Measurements from ENCODE around the gene SAPCD1. TPM values are rescaled to one million over a fixed set of nuclear protein-coding genes. Genes with fewer than 3 reads are reported as not detected.
"Not testable (repeated sequence)": the region's sequence is repeated elsewhere in the genome, so short reads cannot be mapped to it uniquely, and the experiment has no call there.

Gene SAPCD1
- total RNA-seq, 4 donors from 2014 or later, result 0.83 TPM; not detected in 3

DNA sequence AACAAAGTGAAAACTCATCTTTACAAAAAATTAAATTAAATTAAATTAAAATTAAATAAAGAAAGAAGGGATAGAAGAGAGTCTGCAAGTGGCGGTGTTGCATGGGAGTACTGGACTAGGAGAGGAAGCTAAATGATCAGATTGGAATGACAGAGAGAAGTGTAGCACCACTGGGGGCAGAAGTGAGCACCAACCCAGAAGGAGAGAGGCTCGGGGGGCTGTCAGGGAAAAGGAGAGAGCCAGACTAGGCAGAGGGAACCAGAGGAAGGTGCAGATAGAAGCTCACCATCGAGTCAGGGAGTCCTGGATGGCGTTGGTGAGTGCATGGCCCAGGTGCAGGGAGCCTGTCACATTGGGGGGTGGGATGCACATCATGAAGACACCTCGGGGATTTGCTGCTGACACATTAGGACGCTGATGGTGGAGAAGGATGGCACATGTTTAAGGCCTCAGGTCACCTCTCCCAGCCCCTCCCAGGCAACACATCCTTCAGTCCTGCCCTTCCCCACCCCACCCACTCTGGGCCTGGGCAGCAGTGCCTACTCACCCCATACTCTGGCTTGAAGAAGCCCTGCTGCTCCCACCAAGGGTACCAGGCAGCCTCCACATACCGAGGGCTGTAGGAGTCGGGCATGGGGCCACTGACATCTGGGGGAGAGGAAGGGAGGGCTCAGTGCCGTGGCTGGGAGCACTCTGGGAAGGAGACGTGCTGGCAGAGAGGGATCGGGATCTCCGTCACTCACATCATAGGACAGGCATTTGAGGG lies 29.1 kb downstream of the SAPCD1 start:
- DNase-seq (ENCODE audit: extremely low spot score), result no peak
- intact Hi-C loops (cut with DNase I), result loop anchor here (5.0 kb wide), 1 partner anchor 41 kb away; no protein-coding TSS in a partner anchor
- Histone ChIP-seq H3K27me3 (no peaks in the 10 kb centered on the region), H3K36me3 (peaks cover 13 to 57% (median 35%) of the 10 kb centered on the region in 4 donors), H3K9me3 (no peaks in the 10 kb centered on the region), H3K4me1 (peaks cover 13 to 34% (median 29%) of the 10 kb centered on the region in 4 donors), H3K4me3 (no peak overlapping the region), H3K27ac (replicated peaks in 1 of 4) (no peak overlapping the region)
- no peak for TF ChIP-seq POLR2A (IDR thresholded peaks at IDR 0.05; ENCODE audit: low read depth)
- TF ChIP-seq CTCF (IDR thresholded peaks at IDR 0.05), result peak; percentile 44 to 62 (median 46)
- 66% methylated on average over 12 of the region's 12 CpGs for WGBS

DNA sequence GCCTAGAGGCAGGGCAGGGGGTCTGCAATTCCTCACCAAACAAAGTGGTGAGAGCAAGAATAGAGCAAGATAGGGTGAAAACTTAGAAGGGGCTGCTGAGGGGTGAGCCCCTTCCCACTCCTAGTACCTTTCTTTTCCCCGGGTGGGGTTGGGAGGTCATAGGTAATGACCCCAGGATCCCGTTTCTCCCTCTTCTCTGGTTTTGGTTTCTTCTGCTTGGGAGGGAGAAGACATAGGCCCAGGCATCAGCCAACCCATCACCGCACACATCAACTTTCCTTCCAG lies 29.6 kb downstream of the SAPCD1 start:
- Histone ChIP-seq H3K27ac (replicated peaks in 1 of 4) (no peak overlapping the region), H3K36me3 (peaks cover 13 to 55% (median 33%) of the 10 kb centered on the region in 4 donors), H3K4me3 (no peak overlapping the region), H3K4me1 (peaks cover 13 to 34% (median 29%) of the 10 kb centered on the region in 4 donors), H3K9me3 (no peaks in the 10 kb centered on the region), H3K27me3 (no peaks in the 10 kb centered on the region)
- intact Hi-C loops (cut with DNase I), result loop anchor here (5.0 kb wide), 1 partner anchor 40 kb away; no protein-coding TSS in a partner anchor
- no peak for TF ChIP-seq CTCF (IDR thresholded peaks at IDR 0.05)
- TF ChIP-seq POLR2A (IDR thresholded peaks at IDR 0.05; ENCODE audit: low read depth), result no peak
- no peak for DNase-seq (ENCODE audit: extremely low spot score)
- 81% methylated on average over 3 of the region's 3 CpGs for WGBS

GRCh38 chr6:31792761-31793171 lies 30.3 kb downstream of the SAPCD1 start:
- TF ChIP-seq POLR2A (IDR thresholded peaks at IDR 0.05; ENCODE audit: low read depth) (no peak), POLR2AphosphoS5 (IDR thresholded peaks at IDR 0.05) (no peak), CTCF (IDR thresholded peaks at IDR 0.05) (no peak), EP300 (IDR thresholded peaks at IDR 0.05) (no peak)
- H3K27ac ChIP-seq (replicated peaks in 1 of 4), result peak overlapping the region in 1 of 4 donors; percentile 22
- intact Hi-C loops (cut with DNase I), result loop anchor here (5.0 kb wide), 1 partner anchor 40 kb away; no protein-coding TSS in a partner anchor
- no peaks in the 10 kb centered on the region for H3K9me3 ChIP-seq
- H3K4me3 ChIP-seq, result no peak overlapping the region
- WGBS, result 89% methylated on average over 9 of the region's 12 CpGs
- H3K36me3 ChIP-seq, result peaks cover 13 to 55% (median 32%) of the 10 kb centered on the region in 4 donors
- no peak for DNase-seq (ENCODE audit: extremely low spot score)
- H3K27me3 ChIP-seq, result no peaks in the 10 kb centered on the region
- peaks cover 13 to 34% (median 29%) of the 10 kb centered on the region in 4 donors for H3K4me1 ChIP-seq

- not testable (repeated sequence) for H3K9me3 ChIP-seq; DNase-seq (ENCODE audit: extremely low spot score); H3K27me3 ChIP-seq
- peaks cover 13 to 50% (median 32%) of the 10 kb centered on the region in 4 donors for H3K36me3 ChIP-seq
- peaks cover 13 to 34% (median 29%) of the 10 kb centered on the region in 4 donors for H3K4me1 ChIP-seq
- peak overlapping the region; percentile 92 to 99 (median 95) for H3K27ac ChIP-seq (replicated peaks in 1 of 4)
- intact Hi-C loops (cut with DNase I), result loop anchor here (5.0 kb wide), 1 partner anchor 38 kb away; no protein-coding TSS in a partner anchor
- WGBS, result 92% methylated on average over 6 of the region's 6 CpGs
- peak overlapping the region in 2 of 4 donors; percentile 93 for H3K4me3 ChIP-seq
These were observed 31.4 kb downstream of the SAPCD1 start for GRCh38 chr6:31793927-31794245.

GRCh38 chr6:31794294-31794865 lies 31.9 kb downstream of the SAPCD1 start:
- WGBS, result 26% methylated on average over 7 of the region's 7 CpGs
- peaks cover 13 to 47% (median 29%) of the 10 kb centered on the region in 4 donors for H3K36me3 ChIP-seq

More at GRCh38 chr6:31794294-31794865, 31.9 kb downstream of the SAPCD1 start:
- Histone ChIP-seq H3K9me3 (no peaks in the 10 kb centered on the region), H3K4me1 (peaks cover 13 to 34% (median 29%) of the 10 kb centered on the region in 4 donors), H3K4me3 (peak overlapping the region; percentile 92 to 93 (median 93)), H3K27ac (replicated peaks in 1 of 4) (peak overlapping the region; percentile 92 to 99 (median 95)), H3K27me3 (no peaks in the 10 kb centered on the region)
- peak in 1 of 2 donors; percentile 47 for TF ChIP-seq POLR2AphosphoS5 (IDR thresholded peaks at IDR 0.05)
- no peak for TF ChIP-seq CTCF (IDR thresholded peaks at IDR 0.05)
- no peak for DNase-seq (ENCODE audit: extremely low spot score)
- intact Hi-C loops (cut with DNase I), result loop anchor here (5.0 kb wide), 1 partner anchor 38 kb away; no protein-coding TSS in a partner anchor
